Large intestine (tissue), 3 donors: ENCODE results near the gene UFD1. TPM values are rescaled to one million over a fixed set of nuclear protein-coding genes. Genes with fewer than 3 reads are reported as not detected.

Experiments used
- DNase-seq, 2 donors: peaks; one replicate each; pipeline versions ENCODE4 v3.0.0 to v3.0.0-alpha.2; 2013
- H3K27ac ChIP-seq: one replicate; pipeline ENCODE4 v1.5.1; 2013; ENCODE audit warnings: low read length
- H3K27me3 ChIP-seq: 2 replicates; pipeline ENCODE4 v1.6.1; 2013; ENCODE audit warnings: low read length; ENCODE audit not compliant: control insufficient read depth, insufficient read depth
- H3K36me3 ChIP-seq: 2 replicates; pipeline ENCODE4 v1.6.1; 2013; ENCODE audit warnings: low read length; ENCODE audit not compliant: control insufficient read depth, insufficient read depth
- H3K4me1 ChIP-seq: one replicate; pipeline ENCODE4 v1.6.1; 2013; ENCODE audit warnings: low read length; ENCODE audit not compliant: control insufficient read depth, insufficient read depth
- H3K4me3 ChIP-seq: one replicate; pipeline ENCODE4 v1.5.1; 2013; ENCODE audit warnings: low read length
- H3K9me3 ChIP-seq: one replicate; pipeline ENCODE4 v1.6.1; 2013; ENCODE audit warnings: mild to moderate bottlenecking, low read depth, low read length, moderate library complexity; ENCODE audit not compliant: control insufficient read depth
- WGBS: methylation state at CpG from one replicate; pipeline ENCODE4 v1.1.5; 2013; ENCODE audit warnings: low lambda C conversion rate; ENCODE audit not compliant: insufficient coverage; 5-methylcytosine and 5-hydroxymethylcytosine counted together
- polyA plus RNA-seq: library from polyadenylated mRNA; unstranded; fragments of 120-200 nt; gene quantifications from one replicate; pipeline ENCODE4 v1.2.1, GENCODE V29; 2013

Gene UFD1
- polyA plus RNA-seq, 1 donor, result 51.1 TPM

DNA sequence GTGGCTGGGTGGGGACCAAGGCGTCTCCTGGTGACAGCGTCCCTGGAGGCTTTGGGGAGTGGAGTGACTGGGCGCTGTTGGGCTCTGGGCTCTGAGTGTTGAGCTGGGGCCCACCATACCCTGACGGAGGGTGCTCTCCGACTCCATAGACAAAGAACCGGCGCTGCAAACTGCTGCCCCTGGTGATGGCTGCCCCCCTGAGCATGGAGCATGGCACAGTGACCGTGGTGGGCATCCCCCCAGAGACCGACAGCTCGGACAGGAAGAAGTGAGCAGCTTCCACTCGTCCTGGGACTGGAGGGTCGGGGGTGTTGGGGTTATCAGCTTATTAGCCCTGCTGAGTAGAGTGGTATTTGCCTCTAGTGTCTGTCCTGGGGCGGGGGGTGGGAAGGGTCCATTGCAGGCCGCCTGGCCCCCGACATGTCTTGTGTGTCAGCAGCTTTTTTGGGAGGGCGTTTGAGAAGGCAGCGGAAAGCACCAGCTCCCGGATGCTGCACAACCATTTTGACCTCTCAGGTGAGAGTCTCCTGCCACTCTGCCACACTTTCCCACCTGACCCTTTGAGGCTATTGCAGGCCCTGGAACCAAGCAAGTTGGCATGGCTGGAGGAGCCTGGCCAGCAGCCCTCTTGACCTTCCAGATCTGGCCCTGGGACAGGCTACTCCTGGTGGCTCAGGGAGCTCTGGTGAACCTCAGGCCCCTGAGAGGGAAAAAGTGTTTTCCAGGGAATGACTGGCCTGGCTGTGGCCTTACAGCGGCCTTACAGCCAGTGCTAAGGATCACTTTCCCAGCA is 37.6 kb upstream of the UFD1 start:
- H3K4me3 ChIP-seq, result no peak overlapping the region
- H3K9me3 ChIP-seq, result no peaks in the 10 kb centered on the region
- H3K27me3 ChIP-seq, result no peaks in the 10 kb centered on the region
- WGBS, result 60% methylated on average over 2 of the region's 19 CpGs
- peaks cover 6% of the 10 kb centered on the region for H3K36me3 ChIP-seq
- no peak for DNase-seq
- H3K27ac ChIP-seq, result no peak overlapping the region
- H3K4me1 ChIP-seq, result no peaks in the 10 kb centered on the region

DNA sequence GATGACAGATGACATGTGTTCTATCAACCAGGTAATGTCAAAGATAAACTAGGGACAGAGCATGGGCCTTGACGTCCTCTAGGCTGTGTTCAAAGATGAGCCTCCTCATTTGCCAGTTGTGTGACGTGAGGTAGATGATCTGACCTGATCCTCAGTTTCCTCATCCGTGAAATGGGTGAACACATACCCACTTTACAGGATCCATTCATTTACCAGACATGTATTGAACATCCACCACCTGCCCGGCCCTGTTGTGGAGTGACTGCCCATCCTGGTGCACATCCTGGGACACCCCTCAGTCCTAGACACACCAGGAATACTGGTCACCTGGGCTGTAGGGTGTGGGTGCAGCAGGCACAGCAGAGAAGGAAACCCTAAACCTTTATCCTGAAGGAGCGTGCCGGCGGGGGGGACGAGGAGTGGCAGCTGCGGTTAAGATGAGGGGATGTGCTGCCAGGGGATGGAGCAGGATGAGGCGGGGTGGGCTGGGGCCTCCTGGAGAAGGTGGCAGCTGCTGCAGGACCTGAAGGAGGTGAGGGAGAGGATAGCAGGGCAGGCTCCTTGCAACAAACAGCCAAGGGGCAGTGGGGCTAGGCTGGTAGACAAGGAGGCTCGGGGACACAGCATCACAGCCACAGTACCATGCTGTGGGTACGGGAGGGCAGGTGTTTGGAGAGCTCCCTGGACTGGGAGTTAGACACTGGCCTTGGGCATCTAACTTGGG is 36.8 kb upstream of the UFD1 start:
- H3K4me1 ChIP-seq, result no peaks in the 10 kb centered on the region
- whole genome bisulfite sequencing, result no CpG with 5 or more reads among the region's 12 CpGs
- H3K4me3 ChIP-seq, result no peak overlapping the region
- no peak for DNase-seq
- peaks cover 6% of the 10 kb centered on the region for H3K36me3 ChIP-seq
- H3K27me3 ChIP-seq, result no peaks in the 10 kb centered on the region
- no peak overlapping the region for H3K27ac ChIP-seq
- no peaks in the 10 kb centered on the region for H3K9me3 ChIP-seq

DNA sequence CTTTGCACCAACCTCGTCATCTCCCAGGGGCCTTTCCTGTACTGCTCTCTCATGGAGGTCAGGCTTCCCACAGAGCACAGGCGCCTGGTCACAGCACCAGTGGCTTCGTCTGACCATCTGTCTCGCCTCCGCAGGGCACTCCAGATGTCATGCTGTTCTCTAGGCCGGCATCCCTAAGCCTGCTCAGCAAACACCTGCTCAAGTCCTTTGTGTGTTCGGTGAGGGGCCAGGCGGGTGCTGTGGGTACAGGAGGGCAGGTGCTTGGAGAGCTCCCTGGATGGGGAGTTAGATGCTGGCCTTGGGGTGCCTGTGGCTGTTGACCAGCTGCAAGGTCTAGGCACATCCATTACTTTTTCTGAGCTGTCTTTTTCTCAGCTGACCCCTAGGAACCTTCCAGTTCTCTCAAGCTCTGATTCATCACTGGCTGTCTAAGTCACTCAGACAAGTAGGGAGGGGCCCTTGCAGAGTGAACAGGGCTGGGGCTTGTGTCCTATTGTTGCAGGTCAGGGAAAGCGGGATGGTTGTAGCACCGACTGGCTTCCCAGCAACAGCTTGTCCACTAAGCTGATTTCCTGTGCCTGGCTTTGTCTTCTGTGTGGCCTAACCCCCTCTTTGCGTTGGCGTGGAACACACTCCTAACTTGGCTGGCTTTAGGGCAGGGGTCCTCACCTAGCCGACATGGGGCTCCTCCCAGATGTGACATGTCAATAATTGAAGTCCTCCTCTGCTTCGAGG is 36.0 kb upstream of the UFD1 start:
- WGBS, result no CpG with 5 or more reads among the region's 14 CpGs
- H3K4me1 ChIP-seq, result no peaks in the 10 kb centered on the region
- no peak overlapping the region for H3K27ac ChIP-seq

DNA sequence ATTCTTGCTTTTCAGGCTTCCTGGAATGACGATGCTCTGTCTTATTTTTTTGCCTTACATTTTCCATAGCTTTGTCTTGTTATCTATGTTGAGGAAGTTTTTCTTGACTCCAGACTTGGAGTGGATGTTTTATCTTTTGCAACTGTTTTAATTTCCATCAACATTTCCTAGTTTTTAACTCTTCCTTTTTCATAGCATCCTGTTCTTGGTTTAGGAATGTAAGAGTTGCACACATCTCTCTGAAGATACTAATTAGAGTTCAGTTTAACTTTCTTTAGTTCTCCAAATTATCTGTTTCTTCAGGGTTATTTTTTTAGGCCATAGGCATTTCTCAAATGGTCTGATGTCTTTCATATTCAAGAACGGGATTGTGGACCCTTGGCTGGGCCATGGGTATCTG is 34.8 kb upstream of the UFD1 start:
- Histone ChIP-seq H3K4me3 (no peak overlapping the region), H3K27ac (no peak overlapping the region), H3K36me3 (peaks cover 3% of the 10 kb centered on the region), H3K4me1 (no peaks in the 10 kb centered on the region), H3K9me3 (no peaks in the 10 kb centered on the region), H3K27me3 (no peaks in the 10 kb centered on the region)
- no peak for DNase-seq
- WGBS, result 0% methylated on average over 1 of the region's 2 CpGs

More for the DNA sequence above, 36.0 kb upstream of the UFD1 start:
- no peak for DNase-seq
- Histone ChIP-seq H3K9me3 (no peaks in the 10 kb centered on the region), H3K27me3 (no peaks in the 10 kb centered on the region), H3K4me3 (no peak overlapping the region), H3K36me3 (peaks cover 3% of the 10 kb centered on the region)

DNA sequence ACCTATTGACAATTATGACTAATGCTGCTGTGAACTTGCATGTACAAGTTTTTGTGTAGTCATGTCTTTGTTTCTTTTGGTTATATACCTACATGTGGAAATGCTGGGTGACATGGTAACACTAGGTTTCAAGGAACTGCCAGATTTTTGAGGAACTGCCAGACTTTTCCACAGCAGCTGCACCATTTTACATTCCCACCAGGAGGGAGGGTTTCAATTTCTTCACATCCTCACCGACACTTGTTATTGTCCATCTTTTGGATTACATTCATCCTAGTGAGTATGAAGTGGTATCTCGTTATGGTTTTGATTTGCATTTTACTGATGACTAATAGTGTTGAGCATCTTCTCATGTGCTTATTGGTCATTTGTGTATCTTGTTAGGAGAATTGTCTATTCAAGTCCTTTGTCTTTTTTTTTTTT is 31.9 kb upstream of the UFD1 start:
- no CpG with 5 or more reads among the region's 2 CpGs for WGBS
- H3K36me3 ChIP-seq, result peaks cover 3% of the 10 kb centered on the region

DNA sequence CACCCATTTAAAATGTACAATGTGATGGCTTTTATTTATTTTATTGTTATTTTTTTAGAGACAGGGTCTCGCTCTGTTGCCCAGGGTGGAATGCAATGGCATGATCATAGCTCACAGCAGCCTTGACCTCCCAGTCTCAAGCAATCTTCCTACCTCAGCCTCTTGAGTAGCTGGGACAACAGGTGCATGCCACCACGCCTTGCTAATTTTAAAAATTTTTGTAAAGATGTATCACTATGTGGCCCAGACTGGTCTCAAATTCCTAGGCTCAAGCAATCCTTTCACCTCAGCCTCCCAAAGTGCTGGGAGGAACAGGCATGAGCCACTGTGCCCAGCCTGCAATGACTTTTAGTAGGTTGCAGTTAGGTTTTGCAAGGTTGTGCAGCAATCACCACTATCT is 30.9 kb upstream of the UFD1 start:
- Histone ChIP-seq H3K36me3 (peaks cover 3% of the 10 kb centered on the region), H3K27me3 (no peaks in the 10 kb centered on the region), H3K4me1 (no peaks in the 10 kb centered on the region), H3K9me3 (no peaks in the 10 kb centered on the region), H3K27ac (no peak overlapping the region), H3K4me3 (no peak overlapping the region)
- WGBS, result 100% methylated on average over 1 of the region's 2 CpGs
- DNase-seq, result no peak

More for the DNA sequence above, 31.9 kb upstream of the UFD1 start:
- DNase-seq, result no peak
- H3K9me3 ChIP-seq, result no peaks in the 10 kb centered on the region
- no peaks in the 10 kb centered on the region for H3K4me1 ChIP-seq
- H3K27ac ChIP-seq, result no peak overlapping the region
- no peaks in the 10 kb centered on the region for H3K27me3 ChIP-seq
- no peak overlapping the region for H3K4me3 ChIP-seq

DNA sequence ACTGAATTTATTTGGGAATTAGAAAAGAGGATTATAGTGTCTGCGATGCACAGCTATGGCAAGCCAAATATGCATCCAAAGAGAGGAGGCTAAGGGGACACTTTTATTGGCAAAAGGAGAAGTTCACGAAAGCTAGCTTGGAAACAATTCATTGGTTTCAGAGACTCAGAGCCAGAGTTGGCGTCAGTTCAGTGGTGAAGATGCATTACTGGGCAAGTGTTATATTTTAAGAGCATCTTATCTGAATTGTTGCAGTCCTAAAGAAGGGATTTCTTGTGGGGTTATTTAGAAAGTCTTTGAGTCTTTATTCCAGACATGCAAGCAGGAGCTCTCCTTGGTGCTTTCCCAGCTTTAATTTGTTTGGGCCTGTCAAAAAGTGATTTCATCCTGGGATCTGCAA is 30.2 kb upstream of the UFD1 start:
- Histone ChIP-seq H3K4me1 (no peaks in the 10 kb centered on the region), H3K36me3 (no peaks in the 10 kb centered on the region), H3K27me3 (no peaks in the 10 kb centered on the region), H3K9me3 (no peaks in the 10 kb centered on the region), H3K4me3 (no peak overlapping the region), H3K27ac (no peak overlapping the region)
- 100% methylated on average over 1 of the region's 3 CpGs for WGBS
- DNase-seq, result no peak

DNA sequence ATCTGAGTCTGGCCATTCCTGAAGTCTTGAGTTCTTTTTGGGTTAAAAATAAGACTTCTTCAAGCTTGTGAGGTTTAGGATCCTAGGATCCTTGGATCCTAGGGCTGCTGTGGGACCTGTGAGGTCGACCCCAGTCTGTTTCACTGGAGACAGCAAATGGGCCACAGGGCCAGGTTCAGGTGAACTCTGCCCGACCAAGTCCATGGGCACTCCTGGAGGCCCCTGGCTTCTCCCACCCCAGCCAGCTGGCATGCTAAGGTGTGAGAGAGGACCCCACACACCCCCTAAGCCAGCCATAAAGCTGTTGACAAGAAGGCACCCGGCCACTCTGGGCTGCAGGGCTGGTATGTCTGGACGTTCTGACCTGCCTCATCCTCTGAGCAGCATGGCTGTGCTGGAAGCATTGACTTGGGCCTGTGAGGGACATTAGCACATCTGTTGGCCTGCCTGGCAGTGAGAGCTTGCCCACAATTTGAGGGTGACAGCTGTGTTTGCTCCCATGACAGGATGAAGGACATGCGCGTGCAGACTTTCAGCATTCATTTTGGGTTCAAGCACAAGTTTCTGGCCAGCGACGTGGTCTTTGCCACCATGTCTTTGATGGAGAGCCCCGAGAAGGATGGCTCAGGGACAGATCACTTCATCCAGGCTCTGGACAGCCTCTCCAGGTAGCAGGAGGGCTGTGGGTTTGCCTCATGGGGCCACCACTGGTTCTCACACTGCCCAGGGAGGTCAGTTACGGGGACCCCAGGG is 29.2 kb upstream of the UFD1 start:
- no peaks in the 10 kb centered on the region for H3K36me3 ChIP-seq
- no peaks in the 10 kb centered on the region for H3K4me1 ChIP-seq
- H3K9me3 ChIP-seq, result no peaks in the 10 kb centered on the region
- no peak overlapping the region for H3K4me3 ChIP-seq
- H3K27ac ChIP-seq, result no peak overlapping the region
- no peaks in the 10 kb centered on the region for H3K27me3 ChIP-seq
- no peak for DNase-seq
- 100% methylated on average over 1 of the region's 10 CpGs for WGBS

DNA sequence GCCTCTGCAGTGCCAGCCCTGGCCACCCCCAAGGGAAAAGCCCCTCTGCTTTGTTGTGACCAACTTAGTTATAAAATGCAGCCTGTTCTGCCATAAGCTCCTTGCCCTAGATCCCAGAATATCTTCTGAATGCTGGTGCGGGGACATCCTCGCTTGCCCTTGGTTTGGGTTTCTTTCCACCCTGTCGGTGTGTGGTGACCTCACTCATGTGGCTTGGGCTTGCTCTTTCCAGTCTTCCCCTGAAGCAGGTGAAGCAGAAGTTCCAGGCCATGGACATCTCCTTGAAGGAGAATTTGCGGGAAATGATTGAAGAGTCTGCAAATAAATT is 28.5 kb upstream of the UFD1 start:
- DNase-seq, result no peak
- Histone ChIP-seq H3K36me3 (no peaks in the 10 kb centered on the region), H3K27me3 (no peaks in the 10 kb centered on the region), H3K9me3 (no peaks in the 10 kb centered on the region), H3K27ac (no peak overlapping the region), H3K4me3 (no peak overlapping the region), H3K4me1 (no peaks in the 10 kb centered on the region)
- WGBS, result no CpG with 5 or more reads among the region's 4 CpGs

DNA sequence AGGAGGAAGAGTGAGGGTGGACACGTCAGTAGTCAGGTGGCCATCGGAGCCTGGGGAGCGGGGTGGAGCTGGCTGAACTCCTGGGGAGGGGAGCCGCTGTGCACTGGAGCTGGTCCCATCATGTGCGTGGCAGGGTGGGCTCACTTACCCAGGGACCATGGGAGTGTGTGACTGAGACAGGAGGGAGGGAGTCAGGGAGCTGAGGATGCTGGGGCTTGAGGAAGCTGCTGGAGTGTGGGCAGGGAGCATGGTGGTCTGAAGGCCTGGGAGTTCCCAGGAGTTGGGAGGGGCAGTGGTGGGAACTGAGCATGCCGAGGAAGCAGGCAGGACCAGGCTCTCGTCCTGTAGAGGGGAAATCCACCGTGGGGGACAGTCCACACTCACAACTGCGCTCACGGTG is 27.2 kb upstream of the UFD1 start:
- H3K9me3 ChIP-seq, result no peaks in the 10 kb centered on the region
- H3K27ac ChIP-seq, result no peak overlapping the region
- no peaks in the 10 kb centered on the region for H3K27me3 ChIP-seq
- no peak overlapping the region for H3K4me3 ChIP-seq
- no CpG with 5 or more reads among the region's 10 CpGs for WGBS
- H3K4me1 ChIP-seq, result no peaks in the 10 kb centered on the region
- no peak for DNase-seq
- no peaks in the 10 kb centered on the region for H3K36me3 ChIP-seq
